ENCODE measurements around the gene TMED6. TPM values are rescaled to one million over a fixed set of nuclear protein-coding genes. Genes with fewer than 3 reads are reported as not detected.

Gene TMED6
- total RNA-seq (2013): 0.64 TPM
- polyA plus RNA-seq: under 1 TPM in 1 of 3 donors, not detected in 2; 0.29 TPM
- not detected in 2 replicates for polyA minus RNA-seq
- 0.07 to 0.74 (median 0.17) reads per million in 11 experiments for total RNA-seq

GRCh38 chr16:69351309-69352027 lies at the start of gene TMED6:
Gene TMED6, minus strand, starts transcription at chr16:69351786. Its CDS starts 33 bp downstream, at chr16:69351753.
- Histone ChIP-seq H3K27me3 (ENCODE audit: control insufficient read depth in 2 of 2, insufficient read depth in 2 of 2, low read length in 2 of 2) (no peaks in the 10 kb centered on the region), H3K27ac (ENCODE audit: low read depth in 1 of 2, low read length in 2 of 2) (no peak within 1 kb of the TSS), H3K4me1 (ENCODE audit: control insufficient read depth in 1 of 2, insufficient read depth in 2 of 2, low read length in 2 of 2) (peaks cover 5% of the 10 kb centered on the region in 2 donors), H3K9ac (ENCODE audit: insufficient read depth, low read length, poor library complexity, severe bottlenecking) (no peak within 1 kb of the TSS), H4K20me1 (ENCODE audit: insufficient read depth, low read length) (no peaks in the 10 kb centered on the region), H3K4me2 (replicated peaks; ENCODE audit: extremely low read depth, low read length, poor library complexity, severe bottlenecking) (no peak within 1 kb of the TSS), H3K9me3 (replicated peaks in 1 of 2; ENCODE audit: control insufficient read depth in 1 of 2, insufficient read depth in 1 of 2, low read length in 2 of 2) (no peaks in the 10 kb centered on the region), H3K4me3 (replicated peaks in 1 of 3; ENCODE audit: low read depth in 2 of 3, low read length in 3 of 3) (no peak within 1 kb of the TSS), H3K79me2 (ENCODE audit: insufficient read depth, low read length) (no peaks in the 10 kb centered on the region), H3K36me3 (replicated peaks in 1 of 2; ENCODE audit: control insufficient read depth in 1 of 2, insufficient read depth in 2 of 2, low read length in 2 of 2) (peaks cover 35 to 61% of the 10 kb centered on the region in 2 donors), H2AFZ (ENCODE audit: insufficient read depth, low read depth, low read length, poor library complexity, severe bottlenecking) (no peak within 1 kb of the TSS)
- Mint-ChIP-seq H3K27me3 (ENCODE audit: low read depth in 3 of 3) (peaks cover 0 to 1% (median 0%) of the 10 kb centered on the region in 3 donors), H3K36me3 (peaks cover 46 to 60% of the 10 kb centered on the region in 2 donors), H3K27ac (peak within 1 kb of the TSS in 4 of 7 donors; percentile 18 to 81 (median 46)), H3K4me3 (no peak within 1 kb of the TSS), H3K4me1 (peaks cover 5% of the 10 kb centered on the region), H3K9me3 (no peaks in the 10 kb centered on the region)
- no peak for DNase-seq
- TF ChIP-seq CTCF (IDR thresholded peaks at IDR 0.05): no peak
- intact Hi-C loops (cut with micrococcal nuclease): no loop called here
- 96% methylated on average over 10 of the region's 12 CpGs for WGBS (ENCODE audit: insufficient coverage)

DNA sequence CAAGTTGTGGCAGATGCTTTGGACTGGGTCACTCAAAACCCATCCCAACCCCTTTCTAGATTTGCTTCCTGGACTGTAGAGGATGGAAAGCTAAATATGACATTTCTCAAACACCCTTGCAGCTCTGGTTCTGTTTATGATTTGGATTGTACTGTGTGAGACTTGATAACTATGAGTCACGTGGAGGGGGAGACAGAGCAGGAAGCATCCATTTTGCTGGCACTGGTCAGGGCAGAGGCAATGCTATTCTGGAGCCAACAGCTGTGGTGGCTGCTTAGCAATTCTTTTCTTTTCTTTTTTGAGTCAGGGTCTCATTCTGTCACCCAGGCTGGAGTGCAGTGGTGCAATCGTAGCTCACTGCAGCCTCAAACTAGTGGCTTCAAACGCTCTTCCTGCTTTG lies 47.8 kb upstream of the TMED6 start:
- Mint-ChIP-seq H3K4me3 (peak overlapping the region in 1 of 2 donors; percentile 70), H3K9me3 (peaks cover 0 to 6% (median 0%) of the 10 kb centered on the region in 7 donors), H3K36me3 (no peaks in the 10 kb centered on the region), H3K4me1 (peaks cover 35% of the 10 kb centered on the region), H3K27ac (no peak overlapping the region), H3K27me3 (ENCODE audit: low read depth in 3 of 3) (peaks cover 27 to 37% (median 28%) of the 10 kb centered on the region in 3 donors)
- no peak overlapping the region for H3K27ac ChIP-seq (ENCODE audit: low read depth in 1 of 2, low read length in 2 of 2)
- intact Hi-C loops (cut with micrococcal nuclease): loop anchor here (5.0 to 10.0 kb wide), 3 partner anchors 165 to 355 kb away; partner anchors contain the start of genes NFAT5 (in 2 of the 2) and NOB1 (in 1 of the 2)
- no peaks in the 10 kb centered on the region for H3K79me2 ChIP-seq (ENCODE audit: insufficient read depth, low read length)
- H2AFZ ChIP-seq (ENCODE audit: insufficient read depth, low read depth, low read length, poor library complexity, severe bottlenecking): no peak overlapping the region
- DNase-seq: no peak
- TF ChIP-seq CTCF (IDR thresholded peaks at IDR 0.05): no peak
- no peaks in the 10 kb centered on the region for H3K36me3 ChIP-seq (replicated peaks in 1 of 2; ENCODE audit: control insufficient read depth in 1 of 2, insufficient read depth in 2 of 2, low read length in 2 of 2)
- no peak overlapping the region for H3K9ac ChIP-seq (ENCODE audit: insufficient read depth, low read length, poor library complexity, severe bottlenecking)
- H4K20me1 ChIP-seq (ENCODE audit: insufficient read depth, low read length): no peaks in the 10 kb centered on the region
- 47% methylated on average over 3 of the region's 3 CpGs for WGBS (ENCODE audit: insufficient coverage)
- H3K9me3 ChIP-seq (replicated peaks in 1 of 2; ENCODE audit: control insufficient read depth in 1 of 2, insufficient read depth in 1 of 2, low read length in 2 of 2): no peaks in the 10 kb centered on the region
- peaks cover 32 to 40% of the 10 kb centered on the region in 2 donors for H3K4me1 ChIP-seq (ENCODE audit: control insufficient read depth in 1 of 2, insufficient read depth in 2 of 2, low read length in 2 of 2)
- no peak overlapping the region for H3K4me2 ChIP-seq (replicated peaks; ENCODE audit: extremely low read depth, low read length, poor library complexity, severe bottlenecking)
- H3K4me3 ChIP-seq (replicated peaks in 1 of 3; ENCODE audit: low read depth in 2 of 3, low read length in 3 of 3): no peak overlapping the region
- peaks cover 14 to 30% of the 10 kb centered on the region in 2 donors for H3K27me3 ChIP-seq (ENCODE audit: control insufficient read depth in 2 of 2, insufficient read depth in 2 of 2, low read length in 2 of 2)
